Measurements from ENCODE around the gene PRSS36.

The PRSS36 gene

GRCh38 chr16:31186930-31187807 lies 37.3 kb upstream of the PRSS36 start:
- no peak for DNase-seq (ENCODE audit: low read depth, low spot score)
- Histone ChIP-seq H3K36me3 (ENCODE audit: insufficient read depth, low read length) (peaks cover 100% of the 10 kb centered on the region), H3K9ac (ENCODE audit: insufficient read length) (no peak overlapping the region)

GRCh38 chr16:31186176-31186575 lies 36.3 kb upstream of the PRSS36 start:
- Histone ChIP-seq H3K36me3 (ENCODE audit: insufficient read depth, low read length) (peaks cover 100% of the 10 kb centered on the region), H3K4me3 (no peak overlapping the region), H3K9ac (ENCODE audit: insufficient read length) (no peak overlapping the region), H3K9me3 (ENCODE audit: low read depth, low read length) (no peaks in the 10 kb centered on the region), H3K27ac (no peak overlapping the region)
- no peak for DNase-seq (ENCODE audit: low read depth, low spot score)
- TF ChIP-seq FOXP2 (optimal IDR thresholded peaks at IDR 0.05; ENCODE audit: control extremely low read depth, extremely low read length, insufficient read depth) (no peak), POLR2AphosphoS5 (IDR thresholded peaks at IDR 0.05; ENCODE audit: borderline replicate concordance, low read depth, low read length) (no peak), EZH2 (IDR thresholded peaks at IDR 0.05) (no peak)

More at GRCh38 chr16:31186930-31187807, 37.3 kb upstream of the PRSS36 start:
- no peak overlapping the region for H3K4me3 ChIP-seq
- H3K9me3 ChIP-seq (ENCODE audit: low read depth, low read length): no peaks in the 10 kb centered on the region
- TF ChIP-seq POLR2AphosphoS5 (IDR thresholded peaks at IDR 0.05; ENCODE audit: borderline replicate concordance, low read depth, low read length) (no peak), EZH2 (IDR thresholded peaks at IDR 0.05) (no peak), FOXP2 (optimal IDR thresholded peaks at IDR 0.05; ENCODE audit: control extremely low read depth, extremely low read length, insufficient read depth) (no peak)
- no peak overlapping the region for H3K27ac ChIP-seq

GRCh38 chr16:31185339-31185738 lies 35.5 kb upstream of the PRSS36 start:
- TF ChIP-seq FOXP2 (optimal IDR thresholded peaks at IDR 0.05; ENCODE audit: control extremely low read depth, extremely low read length, insufficient read depth) (no peak), POLR2AphosphoS5 (IDR thresholded peaks at IDR 0.05; ENCODE audit: borderline replicate concordance, low read depth, low read length) (no peak), EZH2 (IDR thresholded peaks at IDR 0.05) (no peak)
- H3K9ac ChIP-seq (ENCODE audit: insufficient read length): no peak overlapping the region
- H3K9me3 ChIP-seq (ENCODE audit: low read depth, low read length): no peaks in the 10 kb centered on the region
- DNase-seq (ENCODE audit: low read depth, low spot score): no peak
- H3K36me3 ChIP-seq (ENCODE audit: insufficient read depth, low read length): peaks cover 96% of the 10 kb centered on the region
- no peak overlapping the region for H3K4me3 ChIP-seq
- H3K27ac ChIP-seq: no peak overlapping the region

GRCh38 chr16:31184888-31185287 lies 35.0 kb upstream of the PRSS36 start:
- H3K9ac ChIP-seq (ENCODE audit: insufficient read length): no peak overlapping the region
- H3K27ac ChIP-seq: no peak overlapping the region
- H3K9me3 ChIP-seq (ENCODE audit: low read depth, low read length): no peaks in the 10 kb centered on the region
- DNase-seq (ENCODE audit: low read depth, low spot score): no peak
- peaks cover 92% of the 10 kb centered on the region for H3K36me3 ChIP-seq (ENCODE audit: insufficient read depth, low read length)
- TF ChIP-seq EZH2 (IDR thresholded peaks at IDR 0.05): no peak
- TF ChIP-seq POLR2AphosphoS5 (IDR thresholded peaks at IDR 0.05; ENCODE audit: borderline replicate concordance, low read depth, low read length): no peak
- no peak for TF ChIP-seq FOXP2 (optimal IDR thresholded peaks at IDR 0.05; ENCODE audit: control extremely low read depth, extremely low read length, insufficient read depth)
- H3K4me3 ChIP-seq: no peak overlapping the region

- H3K4me3 ChIP-seq: peak overlapping the region; percentile 90
- peak overlapping the region; percentile 99 for H3K9ac ChIP-seq (ENCODE audit: insufficient read length)
- H3K9me3 ChIP-seq (ENCODE audit: low read depth, low read length): no peaks in the 10 kb centered on the region
- peaks cover 80% of the 10 kb centered on the region for H3K36me3 ChIP-seq (ENCODE audit: insufficient read depth, low read length)
- TF ChIP-seq FOXP2 (optimal IDR thresholded peaks at IDR 0.05; ENCODE audit: control extremely low read depth, extremely low read length, insufficient read depth): no peak
- TF ChIP-seq POLR2AphosphoS5 (IDR thresholded peaks at IDR 0.05; ENCODE audit: borderline replicate concordance, low read depth, low read length): no peak
- TF ChIP-seq EZH2 (IDR thresholded peaks at IDR 0.05): no peak
- DNase-seq (ENCODE audit: low read depth, low spot score): no peak
- no peak overlapping the region for H3K27ac ChIP-seq
Observed at GRCh38 chr16:31183432-31184428, 33.9 kb upstream of the PRSS36 start.

- Histone ChIP-seq H3K27ac (no peak overlapping the region), H3K9me3 (ENCODE audit: low read depth, low read length) (no peaks in the 10 kb centered on the region), H3K9ac (ENCODE audit: insufficient read length) (peak overlapping the region; percentile 99), H3K4me3 (peak overlapping the region; percentile 90), H3K36me3 (ENCODE audit: insufficient read depth, low read length) (peaks cover 67% of the 10 kb centered on the region)
- no peak for DNase-seq (ENCODE audit: low read depth, low spot score)
- TF ChIP-seq EZH2 (IDR thresholded peaks at IDR 0.05) (no peak), POLR2AphosphoS5 (IDR thresholded peaks at IDR 0.05; ENCODE audit: borderline replicate concordance, low read depth, low read length) (no peak), FOXP2 (optimal IDR thresholded peaks at IDR 0.05; ENCODE audit: control extremely low read depth, extremely low read length, insufficient read depth) (no peak)
Observed at GRCh38 chr16:31182391-31182790, 32.5 kb upstream of the PRSS36 start.

- peak overlapping the region; percentile 99 for H3K9ac ChIP-seq (ENCODE audit: insufficient read length)
- DNase-seq (ENCODE audit: low read depth, low spot score): no peak
- TF ChIP-seq FOXP2 (optimal IDR thresholded peaks at IDR 0.05; ENCODE audit: control extremely low read depth, extremely low read length, insufficient read depth): no peak
- no peak for TF ChIP-seq EZH2 (IDR thresholded peaks at IDR 0.05)
- TF ChIP-seq POLR2AphosphoS5 (IDR thresholded peaks at IDR 0.05; ENCODE audit: borderline replicate concordance, low read depth, low read length): no peak
- H3K27ac ChIP-seq: peak overlapping the region; percentile 97; the same call in 1 of the 2 replicates
- H3K4me3 ChIP-seq: peak overlapping the region; percentile 90
- H3K9me3 ChIP-seq (ENCODE audit: low read depth, low read length): no peaks in the 10 kb centered on the region
- H3K36me3 ChIP-seq (ENCODE audit: insufficient read depth, low read length): peaks cover 56% of the 10 kb centered on the region
Observed at GRCh38 chr16:31181102-31181830, 31.4 kb upstream of the PRSS36 start.
